Hippocampal formation (tissue), 2 donors: ENCODE data around the gene OR7C1.
"Not testable (repeated sequence)": the region's sequence is repeated elsewhere in the genome, so short reads cannot be mapped to it uniquely, and the experiment has no call there.

Source experiments
- DNase-seq, 2 donors: peaks; one replicate each; lab custom pipeline; 2025; lab: John Stamatoyannopoulos, UW

Gene OR7C1

DNA sequence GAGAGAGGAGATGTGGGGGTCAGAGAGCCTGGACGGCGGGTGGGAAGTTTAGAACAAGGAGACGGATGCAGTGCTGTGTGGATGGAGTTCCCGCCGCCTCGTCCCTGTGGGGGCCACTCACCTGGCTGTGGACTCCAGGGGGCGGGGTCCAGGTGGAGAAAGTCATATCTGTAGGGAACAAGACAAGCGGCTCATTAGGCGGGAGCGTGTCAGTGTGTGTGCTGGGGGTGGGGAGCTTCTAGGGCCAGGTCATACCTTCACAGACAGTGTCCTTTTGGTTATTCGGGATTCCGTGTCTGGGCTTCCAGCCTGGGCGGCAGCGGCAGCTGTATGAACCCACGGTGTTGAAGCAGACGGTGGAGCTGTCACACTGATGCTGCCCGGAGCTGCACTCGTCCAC is 69.6 kb downstream of the OR7C1 start:
- not testable (repeated sequence) for DNase-seq

- no peak for DNase-seq
Observed at GRCh38 chr19:14764401-14764800, 70.6 kb downstream of the OR7C1 start.

- DNase-seq: no peak
Observed at GRCh38 chr19:14763497-14764145, 71.4 kb downstream of the OR7C1 start.

- no peak for DNase-seq
Observed at GRCh38 chr19:14762111-14762510, 72.9 kb downstream of the OR7C1 start.

- DNase-seq: no peak
Observed at GRCh38 chr19:14761607-14762006, 73.4 kb downstream of the OR7C1 start.

- DNase-seq: no peak
Observed at GRCh38 chr19:14758816-14759215, 76.2 kb downstream of the OR7C1 start.

DNA sequence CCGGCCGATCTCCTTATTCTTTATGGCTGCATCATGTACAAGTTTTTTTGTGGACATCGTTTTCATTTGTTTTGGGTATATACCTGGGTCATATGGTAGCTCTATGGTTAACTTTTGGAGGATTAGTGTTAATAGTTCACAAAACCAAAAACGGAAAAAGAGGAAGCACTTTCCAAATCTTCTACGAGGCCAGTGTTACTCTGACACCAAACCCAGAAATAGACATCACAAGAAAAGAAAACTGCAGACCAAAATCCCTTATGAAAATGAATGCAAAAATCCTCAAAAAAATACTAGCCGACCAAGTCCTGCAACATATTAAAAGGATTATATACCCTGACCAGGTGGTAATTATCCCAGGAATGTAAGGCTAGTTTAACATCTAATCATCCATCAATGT is 86.4 kb downstream of the OR7C1 start:
- DNase-seq: no peak
